Measurements from ENCODE around the gene CCDC92.

- TF ChIP-seq CTCF (IDR thresholded peaks at IDR 0.05) (no peak), BCL3 (IDR thresholded peaks at IDR 0.05) (no peak), CHD2 (IDR thresholded peaks at IDR 0.05; ENCODE audit: low read length, partially characterized antibody) (no peak), REST (IDR thresholded peaks at IDR 0.05) (no peak), MYC (IDR thresholded peaks at IDR 0.05; ENCODE audit: borderline replicate concordance, low read length) (no peak), ZNF302 (CRISPR knock-in tag; IDR thresholded peaks at IDR 0.05) (no peak), MAX (IDR thresholded peaks at IDR 0.05) (no peak), HMGXB4 (CRISPR knock-in tag; IDR thresholded peaks at IDR 0.05; ENCODE audit: borderline replicate concordance) (no peak)
Measured at GRCh38 chr12:123958462-123958861, 14.2 kb downstream of the CCDC92 start.

Data from A549 (cell line).